K562 (cell line): ENCODE results near the gene URI1. TPM values are rescaled to one million over a fixed set of nuclear protein-coding genes. Genes with fewer than 3 reads are reported as not detected.

Experiments used
- ADNP ChIP-seq: fragments of 200-800 bp; sonication (Bioruptor generic); IDR thresholded peaks from 2 replicates; pipeline ENCODE4 v1.6.1; 2016; ENCODE audit warnings: missing genetic modification characterization, missing compliant biosample characterization
- ETS1 ChIP-seq: conservative IDR thresholded peaks from 2 replicates; pipeline ENCODE4 v1.6.1; 2011; ENCODE audit warnings: low read depth, mild to moderate bottlenecking, low read length; ENCODE audit not compliant: control insufficient read depth
- ETV1 ChIP-seq: fragments of 450-650 bp; conservative IDR thresholded peaks from 2 replicates; pipeline ENCODE4 v1.6.1; 2016; ENCODE audit warnings: missing genetic modification characterization, control low read depth, low read depth, missing compliant biosample characterization
- HDAC1 ChIP-seq, 2 experiments: fragments of 450-650 bp; IDR thresholded peaks; 2 replicates each; pipeline ENCODE4 v1.6.1; 2016 to 2017; ENCODE audit warnings: inconsistent platforms in 1 of 2, mild to moderate bottlenecking in 1 of 2, moderate library complexity in 1 of 2
- HMGN3 ChIP-seq: IDR thresholded peaks from 2 replicates; pipeline ENCODE4 v1.6.1; 2011; ENCODE audit warnings: borderline replicate concordance, low read depth, mild to moderate bottlenecking, mixed read lengths, low read length; ENCODE audit not compliant: insufficient read length; ENCODE audit errors: extremely low read depth
- MYC ChIP-seq, 2 experiments: fragments of 250-450 bp in 1 of 2; sonication (Bioruptor Pico) in 1 of 2; IDR thresholded peaks; 2 replicates each; pipeline versions ENCODE4 v1.5.1 to v1.6.1; 2012 to 2021; ENCODE audit warnings: low read depth in 2 of 2, borderline replicate concordance in 1 of 2, improper control_type of control experiment in 1 of 2, low read length in 1 of 2, mild to moderate bottlenecking in 1 of 2, moderate library complexity in 1 of 2
- PHB2 ChIP-seq: fragments of 450-650 bp; IDR thresholded peaks from 2 replicates; pipeline ENCODE4 v1.6.1; 2017; ENCODE audit warnings: low read depth
- ZBTB11 ChIP-seq, 3 experiments: fragments of 200-800 bp in 1 of 3; fragments of 250-450 bp in 1 of 3; fragments of 450-650 bp in 1 of 3; sonication (Bioruptor Pico) in 1 of 3; sonication (Bioruptor generic) in 1 of 3; formaldehyde crosslinking in 1 of 3; IDR thresholded peaks; 2 replicates each; pipeline versions ENCODE4 v1.6.1 to v1.8.0; 2016 to 2022; ENCODE audit warnings: mild to moderate bottlenecking in 2 of 3, missing genetic modification characterization in 2 of 3, missing compliant biosample characterization in 1 of 3, moderate library complexity in 1 of 3
- ZNF512 ChIP-seq: IDR thresholded peaks from 2 replicates; pipeline ENCODE4 v1.6.1; 2016; ENCODE audit warnings: missing genetic modification characterization, missing compliant biosample characterization
- ZNF766 ChIP-seq: fragments of 200-800 bp; sonication (Bioruptor generic); conservative IDR thresholded peaks from 2 replicates; pipeline ENCODE4 v1.6.1; 2016; ENCODE audit warnings: missing genetic modification characterization, missing compliant biosample characterization
- polyA plus RNA-seq, 8 experiments: library from polyadenylated mRNA; depleted of rRNA in 4 of 8; stranded (reverse) in 5 of 8; unstranded in 3 of 8; fragments of >200 nt; fragmentation: Nextera tagmentation in 2 of 8; fragmentation: Illumina TruSeq in 1 of 8; extraction: Ambion mirVana in 2 of 8; extraction: Trizol in 1 of 8; gene quantifications; 2 replicates each; pipeline versions ENCODE4 v1.2.1 to v1.2.3, GENCODE V29; 2011 to 2014; ENCODE audit warnings: inconsistent platforms in 1 of 8, missing spikeins in 1 of 8
- total RNA-seq, 7 experiments: library from RNA; depleted of rRNA in 6 of 7; stranded (reverse); fragments of >200 nt in 6 of 7; fragmentation: Illumina TruSeq in 2 of 7; extraction: Trizol in 2 of 7; gene quantifications; 2 replicates each; pipeline versions ENCODE4 v1.2.1 to v1.2.3, GENCODE V29; 2011 to 2021; ENCODE audit warnings: low replicate concordance in 1 of 7
- TF ChIP-seq, protein P1 (sequence below): sonication (generic); formaldehyde crosslinking; IDR thresholded peaks from 2 replicates; pipeline ENCODE4 v1.8.0; 2022; ENCODE audit warnings: mild to moderate bottlenecking, missing genetic modification reagents
- TF ChIP-seq, protein P2 (sequence below): sonication (generic); formaldehyde crosslinking; IDR thresholded peaks from 2 replicates; pipeline ENCODE4 v1.8.0; 2022; ENCODE audit warnings: missing genetic modification reagents, mild to moderate bottlenecking, borderline replicate concordance

The URI1 gene
- total and polyA plus RNA-seq, 9 of the 15 experiments (the other 6 are each of a cell fraction or from before 2014, with no cell fraction given) = 16.9 to 87.4 (median 63.9) TPM

GRCh38 chr19:29942404-29943261, 594 bp downstream of the URI1 start (continued):
- TF ChIP-seq ZNF512 (tag) (no peak), ETS1 (peak; percentile 61; the same call in 1 of the 2 replicates), PHB2 (no peak), ZNF766 (CRISPR knock-in tag) (no peak), HMGN3 (peak; percentile 56), MYC (IDR thresholded peaks at IDR 0.05; ENCODE audit: low read depth, low read length) (peak; percentile 91), MYC (CRISPR knock-in tag; IDR thresholded peaks at IDR 0.05; ENCODE audit: borderline replicate concordance, low read depth) (peak; percentile 57; the same call in 1 of the 2 replicates), ADNP (tag) (peak; percentile 90; the same call in 1 of the 2 replicates), ETV1 (tag) (peak; percentile 28), ZBTB11 (CRISPR knock-in tag; IDR thresholded peaks at IDR 0.05) (peak in 1 of 3 experiments; percentile 43; a peak in 1 of 6 replicates), HDAC1 (IDR thresholded peaks at IDR 0.05) (peak in 1 of 2 experiments; percentile 95; a peak in 2 of 4 replicates)
- TF ChIP-seq, protein P1, sequence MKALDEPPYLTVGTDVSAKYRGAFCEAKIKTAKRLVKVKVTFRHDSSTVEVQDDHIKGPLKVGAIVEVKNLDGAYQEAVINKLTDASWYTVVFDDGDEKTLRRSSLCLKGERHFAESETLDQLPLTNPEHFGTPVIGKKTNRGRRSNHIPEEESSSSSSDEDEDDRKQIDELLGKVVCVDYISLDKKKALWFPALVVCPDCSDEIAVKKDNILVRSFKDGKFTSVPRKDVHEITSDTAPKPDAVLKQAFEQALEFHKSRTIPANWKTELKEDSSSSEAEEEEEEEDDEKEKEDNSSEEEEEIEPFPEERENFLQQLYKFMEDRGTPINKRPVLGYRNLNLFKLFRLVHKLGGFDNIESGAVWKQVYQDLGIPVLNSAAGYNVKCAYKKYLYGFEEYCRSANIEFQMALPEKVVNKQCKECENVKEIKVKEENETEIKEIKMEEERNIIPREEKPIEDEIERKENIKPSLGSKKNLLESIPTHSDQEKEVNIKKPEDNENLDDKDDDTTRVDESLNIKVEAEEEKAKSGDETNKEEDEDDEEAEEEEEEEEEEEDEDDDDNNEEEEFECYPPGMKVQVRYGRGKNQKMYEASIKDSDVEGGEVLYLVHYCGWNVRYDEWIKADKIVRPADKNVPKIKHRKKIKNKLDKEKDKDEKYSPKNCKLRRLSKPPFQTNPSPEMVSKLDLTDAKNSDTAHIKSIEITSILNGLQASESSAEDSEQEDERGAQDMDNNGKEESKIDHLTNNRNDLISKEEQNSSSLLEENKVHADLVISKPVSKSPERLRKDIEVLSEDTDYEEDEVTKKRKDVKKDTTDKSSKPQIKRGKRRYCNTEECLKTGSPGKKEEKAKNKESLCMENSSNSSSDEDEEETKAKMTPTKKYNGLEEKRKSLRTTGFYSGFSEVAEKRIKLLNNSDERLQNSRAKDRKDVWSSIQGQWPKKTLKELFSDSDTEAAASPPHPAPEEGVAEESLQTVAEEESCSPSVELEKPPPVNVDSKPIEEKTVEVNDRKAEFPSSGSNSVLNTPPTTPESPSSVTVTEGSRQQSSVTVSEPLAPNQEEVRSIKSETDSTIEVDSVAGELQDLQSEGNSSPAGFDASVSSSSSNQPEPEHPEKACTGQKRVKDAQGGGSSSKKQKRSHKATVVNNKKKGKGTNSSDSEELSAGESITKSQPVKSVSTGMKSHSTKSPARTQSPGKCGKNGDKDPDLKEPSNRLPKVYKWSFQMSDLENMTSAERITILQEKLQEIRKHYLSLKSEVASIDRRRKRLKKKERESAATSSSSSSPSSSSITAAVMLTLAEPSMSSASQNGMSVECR (CRISPR knock-in tag) = peak; percentile 91
- TF ChIP-seq, protein P2, sequence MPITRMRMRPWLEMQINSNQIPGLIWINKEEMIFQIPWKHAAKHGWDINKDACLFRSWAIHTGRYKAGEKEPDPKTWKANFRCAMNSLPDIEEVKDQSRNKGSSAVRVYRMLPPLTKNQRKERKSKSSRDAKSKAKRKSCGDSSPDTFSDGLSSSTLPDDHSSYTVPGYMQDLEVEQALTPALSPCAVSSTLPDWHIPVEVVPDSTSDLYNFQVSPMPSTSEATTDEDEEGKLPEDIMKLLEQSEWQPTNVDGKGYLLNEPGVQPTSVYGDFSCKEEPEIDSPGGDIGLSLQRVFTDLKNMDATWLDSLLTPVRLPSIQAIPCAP (CRISPR knock-in tag) = no peak
